Endothelial cell of umbilical vein (primary cell): ENCODE data around the gene CTDP1. TPM values are rescaled to one million over a fixed set of nuclear protein-coding genes. Genes with fewer than 3 reads are reported as not detected.

ENCODE experiments used
- BruUV-seq: library from RNA; stranded (reverse); fragments of 400-500 nt; replicated peaks from 2 replicates; lab custom pipeline; 2021; lab: Mats Ljungman, UMichigan
- CTCF ChIA-PET: fragments of 300-600, 350-600 bp; sonication (Branson Sonifier 250); formaldehyde crosslinking; loops from one replicate; lab custom pipeline; 2021; ENCODE audit warnings: antibody characterized with exemption, inconsistent platforms; lab: Charles Lee
- POLR2A ChIA-PET: fragments of 300-600, 350-600 bp; sonication (Branson Sonifier 250); formaldehyde crosslinking; loops from one replicate; lab custom pipeline; 2021; ENCODE audit warnings: antibody characterized with exemption, inconsistent platforms; lab: Charles Lee
- DNase-seq: peaks from one replicate; pipeline ENCODE4 v3.0.0-alpha.2; 2011; ENCODE audit warnings: low read depth, low spot score
- FAIRE-seq: peaks from 2 replicates; lab custom pipeline; 2011; peaks lifted over from hg19 to GRCh38; lab: Jason Lieb, UNC
- H2AFZ ChIP-seq: 2 replicates; pipeline ENCODE4 v1.6.0; 2012; ENCODE audit warnings: low read depth, low read length, control low read depth, inconsistent platforms
- H3K27ac ChIP-seq: 2 replicates; pipeline ENCODE4 v1.5.1; 2011; ENCODE audit warnings: low read depth, mild to moderate bottlenecking, control low read depth, low read length, moderate library complexity; ENCODE audit not compliant: insufficient read depth
- H3K27me3 ChIP-seq, 2 experiments: 2 replicates each; pipeline versions ENCODE4 v1.6.0 to v1.6.1; 2011; ENCODE audit warnings: low read length in 2 of 2, mixed read lengths in 1 of 2; ENCODE audit not compliant: control insufficient read depth in 2 of 2, insufficient read depth in 2 of 2
- H3K36me3 ChIP-seq, 2 experiments: 2 replicates in 1 of 2; 3 replicates in 1 of 2; pipeline ENCODE4 v1.5.1; 2011; ENCODE audit warnings: low read length in 2 of 2, mild to moderate bottlenecking in 1 of 2, moderate library complexity in 1 of 2; ENCODE audit not compliant: control insufficient read depth in 2 of 2, insufficient read depth in 2 of 2; ENCODE audit errors: extremely low read depth in 1 of 2
- H3K4me1 ChIP-seq: 3 replicates; pipeline ENCODE4 v1.5.1; 2011; ENCODE audit warnings: mild to moderate bottlenecking, low read length; ENCODE audit not compliant: control insufficient read depth, insufficient read depth; ENCODE audit errors: extremely low read depth
- H3K4me2 ChIP-seq: 2 replicates; pipeline ENCODE4 v1.6.1; 2011; ENCODE audit warnings: low read length, control low read depth, mixed read lengths; ENCODE audit not compliant: insufficient read depth
- H3K4me3 ChIP-seq, 3 experiments: fragments of 200-600 bp in 1 of 3; sonication (generic), shearing (Covaris generic) in 1 of 3; replicated peaks in 1 of 3; 2 replicates each; pipeline ENCODE4 v1.5.1; 2011 to 2016; ENCODE audit warnings: control low read depth in 3 of 3, low read length in 3 of 3, mild to moderate bottlenecking in 2 of 3, inconsistent platforms in 1 of 3, low read depth in 1 of 3, moderate library complexity in 1 of 3; ENCODE audit not compliant: insufficient read depth in 1 of 3
- H3K79me2 ChIP-seq: 2 replicates; pipeline ENCODE4 v1.6.0; 2012; ENCODE audit warnings: low read length, inconsistent platforms; ENCODE audit not compliant: control insufficient read depth, insufficient read depth
- H3K9ac ChIP-seq: replicated peaks from 2 replicates; pipeline ENCODE3; 2011; ENCODE audit warnings: low read length, control low read depth; ENCODE audit not compliant: insufficient read depth; ENCODE audit errors: extremely low read depth
- H3K9me1 ChIP-seq: replicated peaks from 3 replicates; pipeline ENCODE4 v1.6.0; 2011; ENCODE audit warnings: mild to moderate bottlenecking, low read length; ENCODE audit not compliant: control insufficient read depth, insufficient read depth; ENCODE audit errors: extremely low read depth
- H3K9me3 ChIP-seq: replicated peaks from 2 replicates; pipeline ENCODE4 v1.5.1; 2012; ENCODE audit warnings: low read length, inconsistent platforms; ENCODE audit not compliant: control insufficient read depth, insufficient read depth
- H4K20me1 ChIP-seq: replicated peaks from 2 replicates; pipeline ENCODE3; 2011; ENCODE audit warnings: mild to moderate bottlenecking, low read length; ENCODE audit not compliant: control insufficient read depth, insufficient read depth; ENCODE audit errors: extremely low read depth
- CTCF ChIP-seq, 2 donors: IDR thresholded peaks; 1 replicate in 1 of 2; 2 replicates in 1 of 2; pipeline ENCODE4 v1.5.1; 2011; ENCODE audit warnings: low read length in 2 of 2, mild to moderate bottlenecking in 2 of 2, moderate library complexity in 2 of 2, control low read depth in 1 of 2, inconsistent platforms in 1 of 2, low read depth in 1 of 2; ENCODE audit not compliant: insufficient read depth in 1 of 2; ENCODE audit errors: extremely low read depth in 1 of 2
- EZH2 ChIP-seq: IDR thresholded peaks from 2 replicates; pipeline ENCODE4 v1.6.1; 2012; ENCODE audit warnings: borderline replicate concordance, low read depth, mild to moderate bottlenecking, moderate library complexity, low read length, inconsistent platforms; ENCODE audit not compliant: severe bottlenecking
- FOS ChIP-seq: IDR thresholded peaks from 2 replicates; pipeline ENCODE4 v1.6.1; 2011; ENCODE audit warnings: mild to moderate bottlenecking, low read length, moderate library complexity, borderline replicate concordance; ENCODE audit not compliant: insufficient read depth
- GATA2 ChIP-seq: IDR thresholded peaks from 2 replicates; pipeline ENCODE4 v1.7.0; 2011; ENCODE audit warnings: low read depth, mild to moderate bottlenecking, moderate library complexity, mixed read lengths, low read length; ENCODE audit not compliant: insufficient read length, insufficient read depth
- JUN ChIP-seq: IDR thresholded peaks from 2 replicates; pipeline ENCODE4 v1.6.1; 2011; ENCODE audit warnings: borderline replicate concordance, low read depth; ENCODE audit not compliant: insufficient read length, insufficient read depth
- MYC ChIP-seq: IDR thresholded peaks from one replicate; pipeline ENCODE4 v1.6.1; 2011; ENCODE audit warnings: mild to moderate bottlenecking, low read depth, low read length
- POLR2A ChIP-seq: IDR thresholded peaks from 2 replicates; pipeline ENCODE4 v1.6.1; 2012; ENCODE audit warnings: low read depth, mild to moderate bottlenecking, control low read depth, low read length
- POLR2AphosphoS5 ChIP-seq: IDR thresholded peaks from 2 replicates; pipeline ENCODE4 v1.6.1; 2012; ENCODE audit warnings: low read depth, mild to moderate bottlenecking, control low read depth, low read length, moderate library complexity; ENCODE audit not compliant: insufficient read depth
- dilution Hi-C: fragments of 300-500 bp; cut with MboI; formaldehyde crosslinking; loops from one replicate; pipeline ENCODE4 v1.15.0; 2019; ENCODE audit warnings: low sequenced_read_pairs; ENCODE audit not compliant: extremely low pct_ligation_motif_present
- intact Hi-C: fragments of 100-400 bp; cut with micrococcal nuclease; formaldehyde crosslinking; loops from one replicate; pipeline ENCODE4 v1.10.0; 2022
- polyA plus RNA-seq, 4 experiments: library from polyadenylated mRNA; depleted of rRNA in 3 of 4; stranded (reverse) in 3 of 4; unstranded in 1 of 4; fragments of >200 nt; gene quantifications; 2 replicates each; pipeline versions ENCODE4 v1.2.1 to v1.2.3, GENCODE V29; 2011 to 2012; ENCODE audit warnings: missing spikeins in 1 of 4
- total RNA-seq: library from RNA; stranded (reverse); gene quantifications from 2 replicates; pipeline ENCODE4 v1.2.3, GENCODE V29; 2021
- TF ChIP-seq, protein P1 (sequence below): IDR thresholded peaks from 2 replicates; pipeline ENCODE4 v1.6.1; 2011; ENCODE audit not compliant: insufficient read depth, insufficient read length

CTDP1 gene
- total and polyA plus RNA-seq, 2 donors (not counting 3 experiments of a cell fraction or from before 2014, with no cell fraction given): 15.3 to 27.6 TPM

GRCh38 chr18:79740521-79741361 lies 61.1 kb downstream of the CTDP1 start:
- CTCF ChIA-PET: no interaction called here
- no peaks in the 10 kb centered on the region for H3K27me3 ChIP-seq
- H3K4me1 ChIP-seq: no peaks in the 10 kb centered on the region
- TF ChIP-seq MYC (no peak), CTCF (IDR thresholded peaks at IDR 0.05; ENCODE audit: extremely low read depth in 1 of 2, insufficient read depth in 1 of 2, low read depth in 1 of 2, low read length in 2 of 2) (no peak), POLR2AphosphoS5 (no peak), GATA2 (no peak)
- H3K9me1 ChIP-seq: no peaks in the 10 kb centered on the region
- DNase-seq (no peak), FAIRE-seq (no peak)
- H3K4me3 ChIP-seq: no peak overlapping the region
- no peaks in the 10 kb centered on the region for H4K20me1 ChIP-seq
- POLR2A ChIA-PET: no interaction called here
- no peak overlapping the region for H3K9ac ChIP-seq
- no peak overlapping the region for H3K4me2 ChIP-seq
- intact Hi-C loops: no loop called here
- no TSS peak for BruUV-seq
- no peaks in the 10 kb centered on the region for H3K79me2 ChIP-seq
- no peak overlapping the region for H3K27ac ChIP-seq
- dilution Hi-C loops: no loop called here
- H3K9me3 ChIP-seq: no peaks in the 10 kb centered on the region
- H2AFZ ChIP-seq: no peak overlapping the region
- peaks cover 0 to 12% of the 10 kb centered on the region in 2 experiments for H3K36me3 ChIP-seq

GRCh38 chr18:79741362-79741700 lies 61.7 kb downstream of the CTDP1 start:
- TF ChIP-seq POLR2A: no peak
- TF ChIP-seq, protein P1, sequence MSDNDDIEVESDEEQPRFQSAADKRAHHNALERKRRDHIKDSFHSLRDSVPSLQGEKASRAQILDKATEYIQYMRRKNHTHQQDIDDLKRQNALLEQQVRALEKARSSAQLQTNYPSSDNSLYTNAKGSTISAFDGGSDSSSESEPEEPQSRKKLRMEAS: no peak
- TF ChIP-seq EZH2: no peak
- TF ChIP-seq GATA2: no peak
- no peak for TF ChIP-seq POLR2AphosphoS5
- no peak for TF ChIP-seq CTCF (IDR thresholded peaks at IDR 0.05; ENCODE audit: extremely low read depth in 1 of 2, insufficient read depth in 1 of 2, low read depth in 1 of 2, low read length in 2 of 2)
- no peak for TF ChIP-seq FOS
- TF ChIP-seq JUN: no peak
- no peak for TF ChIP-seq MYC
- H3K27ac ChIP-seq: no peak overlapping the region
- intact Hi-C loops (no loop called here), dilution Hi-C loops (no loop called here)
- DNase-seq (no peak), FAIRE-seq (peak; percentile 40)
- BruUV-seq: no TSS peak
- no peak overlapping the region for H3K9ac ChIP-seq
- POLR2A ChIA-PET: no interaction called here
- no peaks in the 10 kb centered on the region for H3K27me3 ChIP-seq
- no peaks in the 10 kb centered on the region for H3K9me1 ChIP-seq
- H3K9me3 ChIP-seq: no peaks in the 10 kb centered on the region
- no peaks in the 10 kb centered on the region for H3K79me2 ChIP-seq
- H3K36me3 ChIP-seq: peaks cover 0 to 12% of the 10 kb centered on the region in 2 experiments
- H3K4me1 ChIP-seq: no peaks in the 10 kb centered on the region
- H4K20me1 ChIP-seq: no peaks in the 10 kb centered on the region
- H3K4me3 ChIP-seq: no peak overlapping the region
- CTCF ChIA-PET: no interaction called here
- H3K4me2 ChIP-seq: no peak overlapping the region
- H2AFZ ChIP-seq: no peak overlapping the region
